ENCODE results near the gene BLOC1S1.

Gene BLOC1S1

GRCh38 chr12:55728939-55729818 is 13.3 kb downstream of the BLOC1S1 start, which contains the start of gene CD63:
TSS of gene CD63 (minus strand) at chr12:55729009. CDS start at chr12:55728341, 668 bp downstream.
- peak; percentile 77 to 91 for DNase-seq

DNA sequence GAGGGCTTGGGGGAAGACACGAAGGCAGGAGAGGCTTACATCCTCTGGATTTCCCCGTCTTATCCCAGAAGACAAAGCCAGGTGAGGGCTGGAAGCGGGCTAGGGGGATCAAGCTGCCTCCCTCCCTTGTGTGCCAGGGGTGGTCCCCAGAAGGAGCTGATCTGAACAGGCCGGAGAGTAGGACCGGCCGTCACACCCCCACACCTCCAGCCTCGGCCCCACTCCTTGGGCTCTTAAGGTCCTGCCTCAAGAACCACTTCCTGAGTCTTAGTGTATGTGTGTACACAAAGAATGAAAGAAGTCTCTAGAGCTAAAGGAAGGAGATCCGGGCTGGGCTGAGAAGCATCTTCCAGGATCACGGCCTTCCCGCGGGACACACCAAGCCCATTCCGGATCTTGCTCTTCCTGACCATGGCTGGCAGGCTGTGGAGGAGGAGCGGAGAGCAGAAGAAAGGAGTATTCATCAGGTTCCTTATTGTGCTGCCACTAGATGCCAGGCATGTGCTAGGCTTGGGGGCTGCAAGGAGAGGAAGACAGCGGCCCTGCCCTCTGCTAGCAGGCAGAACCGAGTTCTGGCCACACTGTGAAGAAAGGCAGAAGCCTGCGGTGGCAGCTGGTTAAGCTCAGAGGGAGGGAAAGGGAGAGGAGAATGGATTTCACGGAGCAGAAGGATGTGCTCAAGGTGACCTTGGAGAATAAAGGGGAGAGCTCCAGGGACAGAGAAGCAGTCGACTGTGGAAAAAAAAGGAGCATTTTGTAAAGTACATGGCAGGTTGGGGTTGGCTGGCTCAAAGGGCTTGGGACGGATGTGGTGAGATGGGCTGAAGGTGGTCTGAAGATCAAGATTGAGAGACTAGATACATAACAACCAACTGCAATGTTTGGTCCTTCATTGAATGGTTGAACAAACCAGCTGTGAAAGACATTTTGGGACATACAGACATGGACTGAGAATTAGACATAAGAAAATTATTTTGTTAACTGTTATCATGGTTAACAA is 14.3 kb downstream of the BLOC1S1 start:
- peak in 1 of 2 experiments; percentile 20 for DNase-seq

GRCh38 chr12:55732288-55732687 is 16.4 kb downstream of the BLOC1S1 start:
- DNase-seq, result no peak

- DNase-seq, result no peak
These were observed 17.2 kb downstream of the BLOC1S1 start for GRCh38 chr12:55733021-55733555.

GRCh38 chr12:55733858-55734257 is 18.0 kb downstream of the BLOC1S1 start:
- no peak for DNase-seq

GRCh38 chr12:55734595-55734994 is 18.7 kb downstream of the BLOC1S1 start:
- DNase-seq, result no peak

DNA sequence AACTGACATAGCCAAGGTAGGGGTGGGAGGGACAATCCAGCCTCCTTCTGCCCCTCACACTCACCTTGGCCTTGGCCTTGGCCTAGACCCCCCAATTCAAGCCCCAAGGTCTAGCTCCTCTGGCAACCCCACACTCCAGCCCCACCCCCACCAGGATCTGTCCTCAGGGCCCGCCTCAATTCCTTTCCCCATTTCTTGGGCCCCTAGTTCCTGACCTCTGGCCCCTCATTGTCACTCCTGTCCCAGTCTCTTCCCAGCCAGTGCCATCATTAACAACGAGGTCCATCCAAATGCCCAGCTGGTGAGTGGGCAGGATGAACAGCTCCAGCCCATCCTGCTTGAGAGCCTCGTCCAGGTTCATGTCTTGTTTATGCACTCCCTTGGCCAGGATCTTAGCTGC is 20.2 kb downstream of the BLOC1S1 start:
- no peak for DNase-seq

DNA sequence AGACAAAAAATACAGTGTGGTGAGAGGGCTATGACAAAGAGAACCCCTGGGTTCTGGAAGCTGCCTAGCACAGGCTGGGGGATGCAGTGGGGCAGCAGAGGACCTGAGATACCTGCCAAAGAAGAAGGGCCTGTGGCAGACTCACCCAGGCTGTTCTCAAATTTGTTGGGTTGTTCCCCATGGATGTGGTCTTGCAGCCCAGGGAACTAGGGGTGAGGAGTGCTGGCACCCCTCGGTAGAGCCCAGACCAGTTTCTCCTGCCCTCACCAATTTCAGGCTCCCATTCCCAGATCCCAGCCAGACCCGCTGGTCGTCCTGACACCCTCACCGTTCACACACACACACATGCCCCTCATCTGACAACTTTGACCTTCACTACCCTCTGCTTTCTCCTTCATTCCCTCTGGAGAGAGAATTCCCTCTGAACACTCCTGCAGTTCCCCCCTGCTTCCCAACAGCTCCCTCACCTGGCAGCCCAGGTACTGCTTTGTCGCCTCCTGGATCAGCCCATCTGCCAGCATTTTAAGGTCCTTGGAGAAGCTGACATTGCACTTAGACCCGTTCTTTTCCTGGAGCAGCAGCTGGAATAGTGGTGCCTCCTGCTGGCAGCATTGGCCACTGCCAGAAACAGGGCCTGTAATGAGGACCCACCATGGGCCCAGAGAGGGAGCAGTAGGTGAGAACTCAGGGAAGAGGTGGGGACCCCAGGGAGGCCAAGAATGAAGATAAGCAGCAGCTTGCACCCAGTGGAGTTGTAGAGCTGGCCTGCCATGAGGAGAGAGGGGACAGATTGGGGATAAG is 21.1 kb downstream of the BLOC1S1 start:
- DNase-seq, result peak; percentile 82 to 92

GRCh38 chr12:55737581-55738122 is 21.8 kb downstream of the BLOC1S1 start:
- no peak for DNase-seq

DNA sequence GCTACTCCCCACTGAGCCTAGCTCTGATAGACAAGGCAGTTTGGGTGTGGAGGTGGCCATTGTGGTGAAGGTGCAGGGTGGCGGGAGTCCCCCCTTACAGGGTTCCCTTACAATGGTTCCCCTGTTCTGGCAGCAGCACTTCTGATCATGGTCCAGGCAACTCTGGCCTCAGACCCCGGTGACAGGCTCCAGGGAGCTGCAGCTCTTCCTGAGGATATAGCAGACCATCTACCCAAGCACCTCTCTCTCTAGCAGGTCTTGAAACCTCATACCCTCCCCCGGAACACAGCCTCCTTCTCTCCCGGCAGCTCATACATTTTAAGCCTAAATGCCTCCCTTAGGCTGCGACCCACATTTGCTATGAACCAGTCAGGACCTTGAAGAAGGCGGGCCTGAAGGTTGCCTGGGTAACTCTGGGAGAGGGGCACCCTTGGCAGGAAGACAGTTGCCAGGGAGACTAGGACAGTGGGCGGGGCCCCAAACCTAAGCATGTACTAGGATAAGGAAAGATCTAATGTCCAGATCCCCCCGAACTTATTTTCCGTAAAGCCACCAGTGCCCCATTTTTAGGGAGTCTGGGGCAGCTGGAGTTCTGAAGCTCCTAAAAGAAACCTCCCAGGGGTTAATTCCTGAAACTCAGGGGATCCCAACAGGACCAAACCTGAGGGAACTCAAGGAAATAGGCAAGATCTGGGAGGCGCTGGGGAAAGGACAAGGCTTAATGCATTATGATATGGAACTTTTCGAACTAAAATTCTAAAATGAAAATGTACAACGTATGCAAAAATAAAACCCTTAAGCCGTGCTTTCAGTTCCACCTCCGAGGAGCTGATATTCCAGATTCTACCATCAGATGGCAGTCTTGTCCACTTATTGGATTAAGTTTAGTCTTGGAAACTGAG is 22.5 kb downstream of the BLOC1S1 start:
- peak; percentile 87 to 90 for DNase-seq

- no peak for DNase-seq
These were observed 23.2 kb downstream of the BLOC1S1 start for GRCh38 chr12:55739025-55739378.

DNA sequence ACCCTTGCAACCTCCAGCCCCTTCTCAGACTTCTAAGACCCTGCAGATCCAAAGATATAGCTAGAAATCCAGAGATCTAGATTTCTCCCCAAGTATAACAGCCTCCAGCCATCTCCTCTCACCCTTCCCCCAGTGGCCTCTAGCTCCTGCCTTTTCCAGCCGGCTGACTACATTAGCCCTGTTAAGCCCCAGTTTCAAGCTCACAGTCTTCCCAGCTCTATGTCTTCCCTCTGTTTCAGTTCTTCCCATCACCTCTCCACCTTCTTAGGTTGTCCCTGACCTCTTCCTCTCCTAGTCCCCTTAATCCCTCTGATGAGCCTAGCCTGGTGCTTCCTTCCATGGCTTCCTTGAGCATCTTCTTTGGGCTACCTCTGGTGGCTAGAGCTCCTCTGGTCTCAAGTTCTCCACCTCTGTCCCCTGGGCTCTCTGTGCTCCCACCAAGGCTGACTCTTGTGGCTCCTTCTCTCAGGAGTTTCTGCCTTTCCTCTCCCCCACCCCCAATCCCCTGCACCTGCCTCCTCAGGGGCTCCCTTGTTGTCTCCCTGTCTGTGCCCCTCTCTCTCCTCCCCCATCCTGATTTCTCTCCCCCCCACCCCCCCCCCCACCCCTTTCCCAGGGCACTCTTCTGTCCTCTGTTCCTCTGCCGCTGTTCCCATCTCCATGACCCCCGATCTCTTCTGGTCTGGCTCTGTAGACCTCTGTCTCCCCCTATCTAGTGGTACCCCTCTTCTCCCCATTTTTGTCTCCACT is 26.3 kb downstream of the BLOC1S1 start:
- DNase-seq, result peak in 1 of 2 experiments; percentile 23

- DNase-seq, result peak; percentile 47 to 84
These were observed 27.0 kb downstream of the BLOC1S1 start, which contains the start of gene GDF11 for GRCh38 chr12:55742719-55743405. TSS of gene GDF11 (plus strand) at chr12:55743122. CDS start at chr12:55743317, 195 bp downstream.

DNA sequence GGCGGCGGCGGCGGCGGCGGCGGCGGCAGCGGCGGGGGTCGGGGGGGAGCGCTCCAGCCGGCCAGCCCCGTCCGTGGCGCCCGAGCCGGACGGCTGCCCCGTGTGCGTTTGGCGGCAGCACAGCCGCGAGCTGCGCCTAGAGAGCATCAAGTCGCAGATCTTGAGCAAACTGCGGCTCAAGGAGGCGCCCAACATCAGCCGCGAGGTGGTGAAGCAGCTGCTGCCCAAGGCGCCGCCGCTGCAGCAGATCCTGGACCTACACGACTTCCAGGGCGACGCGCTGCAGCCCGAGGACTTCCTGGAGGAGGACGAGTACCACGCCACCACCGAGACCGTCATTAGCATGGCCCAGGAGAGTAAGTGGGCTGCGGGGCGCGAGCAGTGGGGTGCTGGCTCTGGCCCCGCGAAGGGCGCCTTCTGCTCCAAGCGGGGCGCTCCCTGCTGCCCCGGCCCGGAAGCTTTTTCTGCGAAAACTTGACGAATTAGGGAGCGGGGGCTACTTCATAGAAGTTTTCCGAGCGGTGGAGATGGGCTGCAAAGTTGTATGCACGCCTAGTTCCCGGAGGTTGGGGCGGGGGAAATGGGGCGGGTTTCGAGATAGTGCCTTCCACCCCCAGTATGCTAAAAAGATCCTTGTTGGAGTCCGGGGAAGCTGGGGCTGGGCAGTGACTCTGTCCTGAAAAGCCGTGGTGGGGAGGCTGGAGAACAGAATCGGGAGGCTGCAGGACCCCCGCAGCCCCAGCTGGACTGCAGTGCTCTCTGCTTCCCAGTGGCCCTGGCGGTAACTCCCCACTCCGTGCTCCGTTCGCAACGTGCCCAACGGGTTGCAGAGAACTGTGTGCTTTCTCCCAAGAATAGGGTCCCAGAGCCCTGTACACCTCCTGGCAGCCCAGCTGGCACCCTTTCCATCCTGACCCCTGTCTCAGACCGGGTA is 27.8 kb downstream of the BLOC1S1 start:
- peak in 1 of 2 experiments; percentile 72 for DNase-seq

DNA sequence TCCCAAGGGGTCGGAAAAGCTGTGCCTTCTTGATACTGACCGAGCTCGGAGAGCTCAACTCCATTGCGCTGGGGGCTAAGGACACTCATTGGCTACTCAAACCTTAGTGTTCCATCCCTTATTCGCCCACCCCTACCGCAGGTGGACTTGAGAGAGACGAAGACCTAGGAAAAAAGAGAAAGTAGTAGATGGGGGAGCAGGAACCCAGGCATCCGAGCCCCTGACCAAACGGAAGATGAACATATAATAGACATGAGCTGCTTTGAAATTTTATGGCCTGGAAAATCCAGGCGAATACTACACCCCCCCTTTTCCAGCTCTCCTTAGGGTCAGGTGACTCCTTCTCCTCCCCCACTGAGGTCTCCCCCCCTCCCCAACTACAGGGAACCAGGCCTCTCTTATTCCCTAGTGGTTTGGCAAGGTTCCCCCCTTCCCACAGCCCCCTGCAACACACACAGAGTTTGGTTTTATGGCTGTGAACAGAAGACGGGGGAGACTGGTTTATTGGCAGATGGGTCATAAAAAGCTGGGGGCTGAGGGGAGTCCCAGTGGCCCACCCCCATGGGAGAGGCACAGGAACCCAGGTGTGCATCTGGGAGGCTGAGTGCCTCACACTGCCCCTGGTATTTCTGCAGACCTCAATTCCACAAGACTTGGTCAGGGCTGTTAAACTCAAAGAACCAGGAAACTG is 28.6 kb downstream of the BLOC1S1 start:
- no peak for DNase-seq

DNA sequence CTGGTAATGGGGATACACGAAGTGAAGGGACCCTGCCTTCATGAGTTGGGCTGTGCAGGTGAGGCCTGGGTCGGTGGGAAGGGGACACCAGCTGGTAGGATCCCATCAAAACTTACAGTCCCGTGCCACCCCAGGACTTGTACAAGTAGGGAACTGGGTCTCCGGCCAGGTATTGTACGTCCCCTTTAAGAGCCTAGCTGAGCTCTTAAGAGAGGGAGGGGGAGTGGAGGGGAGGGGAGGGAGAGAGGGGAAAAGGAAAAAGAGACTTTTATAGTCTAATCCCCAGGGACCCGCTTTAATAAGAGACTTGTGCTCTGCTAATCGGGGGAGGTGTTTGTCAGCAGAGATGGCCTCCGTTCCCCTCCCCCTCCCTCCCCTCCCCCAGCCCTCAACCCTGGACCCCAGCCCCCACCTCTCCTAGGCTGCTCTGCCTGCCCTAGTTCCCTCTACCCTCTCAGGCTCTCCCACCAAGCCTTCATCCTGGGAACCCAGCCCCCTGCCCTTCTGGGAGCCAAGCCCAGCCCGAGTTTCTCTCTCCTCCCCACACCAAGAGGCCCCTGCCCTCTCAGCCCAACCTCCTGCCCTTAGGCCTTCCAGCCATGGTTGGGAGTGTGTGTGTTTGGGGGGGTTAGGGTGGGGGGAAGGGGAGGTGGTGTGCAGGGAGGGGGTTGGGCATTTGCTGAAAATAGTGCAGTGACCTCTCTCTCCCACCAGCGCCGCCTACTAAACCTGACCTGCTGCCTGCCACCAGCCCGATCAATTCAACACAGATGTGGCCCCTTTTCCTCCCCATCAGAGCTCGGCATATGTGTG is 29.7 kb downstream of the BLOC1S1 start:
- peak; percentile 89 to 97 for DNase-seq

All from NCI-H526 (cell line).